ENCODE measurements around the gene TNP1.

DNA sequence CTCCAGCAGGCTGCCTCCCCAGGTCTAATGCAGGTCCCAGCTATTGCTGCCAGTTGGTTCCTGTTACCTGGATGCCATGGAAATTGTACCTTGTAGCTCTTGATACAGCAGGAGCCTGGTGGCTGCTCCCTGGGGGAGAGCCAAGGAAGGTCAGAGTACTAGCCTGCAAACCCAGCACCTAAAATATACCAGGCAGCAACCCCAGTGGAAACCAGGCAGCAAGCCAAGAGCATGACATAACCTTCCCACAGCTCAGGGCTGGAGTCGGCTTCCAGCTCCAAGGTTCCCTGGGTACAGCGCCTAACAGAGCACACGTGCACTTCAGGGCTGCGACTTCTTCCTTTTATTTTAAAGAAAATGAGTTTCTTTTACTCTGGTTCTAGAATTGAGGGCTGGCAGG lies 30.3 kb downstream of the TNP1 start:
- TF ChIP-seq, protein P1, sequence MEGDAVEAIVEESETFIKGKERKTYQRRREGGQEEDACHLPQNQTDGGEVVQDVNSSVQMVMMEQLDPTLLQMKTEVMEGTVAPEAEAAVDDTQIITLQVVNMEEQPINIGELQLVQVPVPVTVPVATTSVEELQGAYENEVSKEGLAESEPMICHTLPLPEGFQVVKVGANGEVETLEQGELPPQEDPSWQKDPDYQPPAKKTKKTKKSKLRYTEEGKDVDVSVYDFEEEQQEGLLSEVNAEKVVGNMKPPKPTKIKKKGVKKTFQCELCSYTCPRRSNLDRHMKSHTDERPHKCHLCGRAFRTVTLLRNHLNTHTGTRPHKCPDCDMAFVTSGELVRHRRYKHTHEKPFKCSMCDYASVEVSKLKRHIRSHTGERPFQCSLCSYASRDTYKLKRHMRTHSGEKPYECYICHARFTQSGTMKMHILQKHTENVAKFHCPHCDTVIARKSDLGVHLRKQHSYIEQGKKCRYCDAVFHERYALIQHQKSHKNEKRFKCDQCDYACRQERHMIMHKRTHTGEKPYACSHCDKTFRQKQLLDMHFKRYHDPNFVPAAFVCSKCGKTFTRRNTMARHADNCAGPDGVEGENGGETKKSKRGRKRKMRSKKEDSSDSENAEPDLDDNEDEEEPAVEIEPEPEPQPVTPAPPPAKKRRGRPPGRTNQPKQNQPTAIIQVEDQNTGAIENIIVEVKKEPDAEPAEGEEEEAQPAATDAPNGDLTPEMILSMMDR (IDR thresholded peaks at IDR 0.05; ENCODE audit: insufficient read depth, low read length) = no peak
- no peak for TF ChIP-seq POLR2AphosphoS5 (IDR thresholded peaks at IDR 0.05; ENCODE audit: low read depth)

Measured in HL-60 (cell line).